Measurements from ENCODE around the gene CPLANE2. TPM values are rescaled to one million over a fixed set of nuclear protein-coding genes. Genes with fewer than 3 reads are reported as not detected.
"Not testable (repeated sequence)": the region's sequence is repeated elsewhere in the genome, so short reads cannot be mapped to it uniquely, and the experiment has no call there.

The CPLANE2 gene
- polyA plus RNA-seq, 12 donors: 1.0 to 4.4 (median 2.1) TPM; not detected in 2

GRCh38 chr1:16231331-16232315 lies 5.4 kb downstream of the CPLANE2 start:
- no peak for DNase-seq

DNA sequence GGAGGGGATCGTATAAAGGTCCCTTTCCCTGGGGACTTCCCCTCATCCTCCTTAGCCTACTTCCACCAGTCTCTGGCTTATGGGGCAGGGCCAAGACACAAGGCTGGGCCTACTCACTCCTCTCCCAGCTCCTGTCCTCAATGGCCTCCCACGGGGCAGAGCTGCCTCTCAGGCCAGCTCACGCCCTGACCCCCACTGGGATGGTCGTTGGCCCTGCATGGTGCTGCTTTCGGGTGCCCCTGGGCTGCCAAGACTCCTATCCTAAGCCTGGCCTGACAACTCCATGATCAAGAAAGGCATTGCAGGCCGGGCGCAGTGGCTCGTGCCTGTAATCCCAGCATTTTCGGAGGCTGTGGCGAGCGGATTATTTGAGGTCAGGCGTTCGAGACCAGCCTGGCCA lies 6.2 kb downstream of the CPLANE2 start:
- DNase-seq: no peak

DNA sequence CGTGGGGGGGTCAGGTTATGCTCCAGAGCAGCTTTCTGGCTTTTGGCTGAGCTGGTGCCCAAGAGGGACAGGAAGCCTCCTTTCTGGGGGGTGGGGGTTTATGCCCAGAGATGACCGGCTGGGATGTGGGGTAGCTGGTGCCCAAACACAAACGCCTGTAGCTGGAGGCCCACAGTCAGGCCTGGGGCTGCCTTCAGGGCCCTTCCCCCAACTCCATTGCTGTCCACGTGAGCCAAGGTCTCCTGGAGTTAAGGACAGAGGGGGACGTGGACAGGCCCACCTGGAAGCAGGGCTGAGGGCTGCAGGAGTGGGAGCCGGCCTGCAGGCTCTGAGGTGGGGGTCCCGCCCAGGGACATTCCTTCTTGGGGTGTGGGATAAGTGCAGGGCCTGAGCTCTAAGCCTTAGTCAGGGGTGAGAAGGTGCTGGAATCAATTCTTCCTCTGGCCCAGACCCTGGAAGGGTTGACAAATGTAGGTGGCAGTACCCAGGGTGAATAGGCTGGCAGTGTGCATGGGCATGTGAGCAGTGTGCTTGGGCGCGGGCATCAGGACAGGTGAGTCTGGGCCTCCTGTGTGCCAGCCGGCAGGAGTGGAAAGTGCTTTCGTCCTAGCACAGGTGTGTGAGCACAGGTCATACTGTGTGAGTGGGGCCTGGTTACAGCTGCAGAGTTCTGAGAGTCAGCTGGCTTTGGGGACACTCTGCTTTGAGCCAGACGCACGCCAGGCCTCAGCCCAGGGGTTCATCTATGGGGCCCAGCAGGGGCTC lies 6.8 kb downstream of the CPLANE2 start:
- DNase-seq: no peak

DNA sequence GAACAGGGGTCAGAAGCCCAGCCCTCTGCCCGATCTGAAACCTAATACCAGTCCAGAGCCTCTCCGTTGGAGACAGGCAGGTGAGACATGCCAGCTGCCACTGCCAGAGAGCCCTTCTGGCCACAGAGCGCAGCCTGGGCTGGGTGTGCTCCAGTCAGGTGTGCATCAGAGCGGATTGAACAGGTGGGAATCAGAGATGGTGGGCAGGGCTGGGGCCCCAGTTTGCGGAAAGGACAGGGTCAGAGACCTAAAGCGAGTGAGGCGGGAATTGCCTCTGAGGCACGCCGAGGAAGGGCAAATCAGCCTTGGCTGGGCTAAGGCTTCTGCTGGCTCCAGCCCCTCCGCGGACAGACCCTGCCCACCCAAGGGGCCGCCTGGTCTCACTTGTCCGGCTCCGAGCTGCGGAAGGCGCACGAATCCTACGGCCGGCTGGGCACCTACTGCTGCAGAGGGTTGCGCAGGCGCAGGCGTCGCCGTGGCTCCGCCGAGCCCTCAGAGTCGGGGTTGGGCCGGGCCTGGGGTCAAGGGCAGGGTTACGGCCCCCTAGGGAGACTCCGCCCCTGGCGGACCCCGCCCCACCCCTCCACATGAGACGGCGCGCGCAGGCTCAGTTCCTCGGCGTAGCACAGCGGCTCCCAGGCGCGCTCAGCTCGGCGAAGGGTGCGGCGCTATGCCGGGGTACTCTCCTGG lies 10.3 kb downstream of the CPLANE2 start:
- no peak for DNase-seq

- no peak for DNase-seq
These were observed 10.9 kb downstream of the CPLANE2 start for GRCh38 chr1:16226129-16226489.

DNA sequence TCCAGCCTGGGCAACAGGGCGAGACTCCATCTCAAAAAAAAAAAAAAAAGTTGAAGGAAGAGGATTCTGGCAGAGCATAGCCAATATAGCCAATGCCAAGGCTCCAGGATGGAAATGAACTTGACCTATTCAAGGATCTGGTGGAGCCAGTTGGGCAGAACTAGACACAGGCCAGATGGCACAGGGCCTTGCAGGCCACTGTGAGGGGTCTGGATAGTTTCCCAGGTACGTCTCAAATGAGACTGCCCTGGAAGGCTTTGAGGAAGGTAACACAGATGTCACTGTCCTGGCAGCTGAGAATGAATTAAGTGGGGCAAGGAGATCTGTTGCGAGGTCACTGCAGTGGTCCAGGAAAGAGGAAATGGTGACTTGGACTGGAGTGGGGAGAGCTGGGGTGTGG lies 12.5 kb downstream of the CPLANE2 start:
- no peak for DNase-seq

GRCh38 chr1:16222716-16223115 lies 14.3 kb downstream of the CPLANE2 start:
- DNase-seq: not testable (repeated sequence)

GRCh38 chr1:16221499-16221898 lies 15.5 kb downstream of the CPLANE2 start:
- DNase-seq: no peak

DNA sequence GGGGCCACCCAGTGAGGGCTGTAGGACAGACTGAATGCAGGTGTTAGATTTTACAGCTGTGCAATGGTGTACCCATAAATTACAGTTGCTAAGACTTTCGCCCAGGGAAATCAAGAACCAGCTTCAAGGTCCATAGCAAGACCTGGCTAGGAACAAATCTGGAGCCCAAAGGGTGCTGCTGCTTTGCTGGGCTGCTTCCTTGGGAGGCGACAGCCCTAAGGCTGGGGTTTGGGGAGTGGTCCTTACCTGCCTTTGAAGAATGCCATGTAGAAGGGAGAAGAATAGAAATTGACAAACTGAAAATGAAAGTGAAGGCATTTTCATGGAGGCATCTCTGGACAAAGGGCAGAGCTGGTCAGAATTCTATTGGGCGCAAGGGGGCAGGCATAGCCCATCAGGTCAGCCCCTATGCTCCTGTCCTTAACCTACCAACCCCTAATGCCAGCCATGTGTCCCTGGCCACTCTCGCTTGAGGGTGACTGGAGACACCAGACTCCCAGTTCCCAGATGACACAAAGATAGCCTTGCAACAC lies 16.9 kb downstream of the CPLANE2 start:
- no peak for DNase-seq

DNA sequence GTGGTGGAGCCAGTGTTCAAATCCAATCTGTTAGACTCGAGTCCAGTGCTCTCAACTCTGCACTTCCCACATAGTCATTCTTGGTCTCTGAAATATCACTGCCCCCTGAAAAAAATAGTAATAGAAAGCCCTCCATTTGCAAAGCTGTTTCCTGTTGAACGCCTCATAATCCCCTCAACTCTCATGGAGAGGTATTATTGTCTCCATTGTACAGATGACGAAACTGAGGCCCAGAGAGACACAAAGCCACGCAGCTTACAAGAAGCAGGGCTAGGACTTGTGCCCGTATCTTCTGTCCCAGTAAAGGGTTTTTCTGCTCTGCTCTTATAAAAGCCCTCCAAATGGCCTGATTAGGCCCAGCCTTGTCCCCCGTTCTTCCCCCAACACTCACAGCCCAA lies 18.3 kb downstream of the CPLANE2 start:
- no peak for DNase-seq

DNA sequence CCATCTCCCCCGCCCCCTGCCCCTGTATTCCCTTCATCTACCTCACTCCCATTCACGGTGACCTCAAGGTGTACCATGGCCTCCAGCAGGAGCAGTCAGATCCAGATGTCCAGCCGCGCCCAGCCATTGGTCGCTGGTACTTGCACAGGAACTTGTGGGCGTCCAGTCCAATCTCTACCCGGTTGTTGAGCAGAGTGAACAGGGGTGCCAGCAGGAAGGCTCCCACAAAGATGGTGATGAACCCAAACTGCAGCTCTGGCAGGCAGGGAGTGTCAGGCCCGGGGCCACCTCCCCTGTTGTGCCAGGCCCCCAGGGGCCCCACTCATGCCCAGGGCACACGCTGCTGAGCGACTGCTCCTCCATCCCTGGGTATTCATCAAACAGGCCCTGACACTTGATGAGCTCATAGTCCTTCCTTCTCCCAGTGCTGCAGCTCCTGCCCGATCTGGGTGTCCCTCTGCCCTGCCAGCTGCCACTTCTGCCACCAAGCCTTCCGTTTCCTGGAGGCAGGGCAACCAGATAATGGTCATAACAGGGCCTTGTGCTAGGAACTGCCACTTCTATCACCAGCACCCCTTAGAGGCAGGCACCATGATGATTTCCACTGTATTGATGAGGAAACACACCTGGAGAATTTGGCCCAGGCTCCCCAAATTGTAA lies 18.8 kb downstream of the CPLANE2 start:
- DNase-seq: no peak

GRCh38 chr1:16217061-16217785 lies 19.8 kb downstream of the CPLANE2 start:
- peak; percentile 95 for DNase-seq

- peak; percentile 85 for DNase-seq
These were observed 20.9 kb downstream of the CPLANE2 start for GRCh38 chr1:16215882-16216753.

DNA sequence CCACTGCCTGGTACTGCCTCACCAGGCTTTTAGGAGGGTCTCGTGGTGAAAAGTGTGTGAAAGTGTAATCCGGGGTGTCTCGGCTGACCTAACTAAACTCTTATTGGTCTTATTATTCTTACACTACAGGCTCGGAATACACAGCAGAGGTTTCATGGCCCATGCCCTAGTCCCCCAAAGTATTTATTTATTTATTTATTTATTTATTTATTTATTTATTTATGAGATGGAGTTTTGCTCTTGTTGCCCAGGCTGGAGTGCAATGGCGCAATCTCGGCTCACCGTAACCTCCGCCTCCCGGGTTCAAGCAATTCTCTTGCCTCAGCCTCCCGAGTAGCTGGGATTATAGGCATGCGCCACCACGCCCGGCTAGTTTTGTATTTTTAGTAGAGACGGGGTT lies 21.7 kb downstream of the CPLANE2 start:
- DNase-seq: not testable (repeated sequence)

DNA sequence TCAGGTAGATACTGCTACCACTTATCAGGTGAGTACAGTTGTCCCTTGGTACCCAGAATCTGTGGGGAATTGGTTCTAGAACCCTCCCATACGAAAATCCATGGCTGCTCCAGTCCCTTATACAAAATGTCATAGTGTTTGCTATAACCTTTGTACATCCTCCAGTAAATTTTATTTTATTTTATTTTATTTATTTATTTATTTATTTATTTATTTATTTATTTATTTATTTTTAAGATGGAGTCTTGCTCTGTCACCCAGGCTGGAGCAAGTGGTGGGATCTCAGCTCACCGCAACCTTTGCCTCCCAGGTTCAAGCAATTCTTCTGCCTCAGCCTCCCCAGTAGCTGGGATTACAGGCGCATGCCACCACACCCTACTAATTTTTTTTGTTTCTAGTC lies 23.4 kb downstream of the CPLANE2 start:
- not testable (repeated sequence) for DNase-seq

GRCh38 chr1:16213013-16213412 lies 24.0 kb downstream of the CPLANE2 start:
- no peak for DNase-seq

DNA sequence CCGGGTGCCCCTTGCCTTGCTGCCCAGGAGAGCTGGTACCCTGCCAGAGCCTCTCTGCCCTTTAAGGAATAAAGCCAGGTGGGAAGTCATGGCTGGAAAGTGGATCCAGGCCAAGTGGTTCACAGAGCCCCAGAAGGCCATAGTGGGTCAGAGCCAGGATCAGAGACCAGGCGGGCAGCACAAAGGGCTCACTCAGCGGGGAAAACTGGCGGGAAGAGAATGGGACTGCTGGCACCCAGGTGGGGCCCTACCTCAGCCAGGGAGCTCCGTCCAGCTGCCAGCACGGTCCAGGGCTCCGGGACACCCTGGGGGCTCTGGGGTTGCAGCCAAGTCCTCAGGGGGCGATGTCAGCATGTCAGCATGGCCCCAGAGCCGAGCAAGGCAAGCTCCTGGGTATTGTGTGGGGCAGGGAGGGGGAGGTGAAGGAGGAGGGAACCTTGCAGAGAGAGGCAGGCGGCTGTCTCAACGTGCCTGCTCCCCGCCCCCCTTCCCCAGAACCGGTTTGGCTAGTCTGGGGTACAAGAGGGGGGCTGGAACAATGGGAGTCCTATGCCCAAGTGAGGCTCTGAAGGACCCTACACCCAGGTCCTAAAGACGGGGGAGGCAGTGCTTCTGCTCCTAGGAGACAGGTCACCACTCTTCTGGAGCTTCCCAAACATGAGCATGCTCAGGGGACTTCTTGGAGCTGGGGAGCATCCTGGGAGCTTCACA lies 24.6 kb downstream of the CPLANE2 start, which contains the start of gene ARHGEF19:
ARHGEF19 (minus strand) TSS at position 402 of the 711 bp plus-strand sequence. CDS start 3,598 bp downstream, outside the sequence.
- DNase-seq: no peak

GRCh38 chr1:16211824-16212223 lies 25.2 kb downstream of the CPLANE2 start:
- DNase-seq: no peak

GRCh38 chr1:16210581-16210980 lies 26.4 kb downstream of the CPLANE2 start:
- no peak for DNase-seq

All from muscle of arm (tissue), 12 donors.